Spleen (tissue), 13 donors: Measurements from ENCODE around the gene TEX51. TPM values are rescaled to one million over a fixed set of nuclear protein-coding genes. Genes with fewer than 3 reads are reported as not detected.

Source experiments
- DNase-seq: peaks from one replicate; pipeline ENCODE4 v3.0.0-alpha.2; 2020
- H3K27ac ChIP-seq, 8 donors: fragments of 200-600 bp; sonication (generic) in 7 of 8; 1 replicate in 4 of 8; 2 replicates in 4 of 8; pipeline versions ENCODE4 v1.5.0 to v1.8.0; 2016 to 2021; ENCODE audit warnings: inconsistent platforms in 4 of 8, mild to moderate bottlenecking in 4 of 8, moderate library complexity in 1 of 8
- H3K27me3 ChIP-seq, 7 donors: fragments of 200-600 bp; sonication (generic) in 6 of 7; replicated peaks in 1 of 7; 1 replicate in 4 of 7; 2 replicates in 3 of 7; pipeline versions ENCODE4 v1.5.0 to v1.8.0; 2016 to 2021; ENCODE audit warnings: inconsistent platforms in 3 of 7, mild to moderate bottlenecking in 1 of 7
- H3K36me3 ChIP-seq, 6 donors: fragments of 200-600 bp; sonication (generic) in 5 of 6; 1 replicate in 4 of 6; 2 replicates in 2 of 6; pipeline versions ENCODE4 v1.5.0 to v1.8.0; 2016 to 2021; ENCODE audit warnings: inconsistent platforms in 2 of 6
- H3K4me1 ChIP-seq, 6 donors: fragments of 200-600 bp; sonication (generic) in 5 of 6; 1 replicate in 3 of 6; 2 replicates in 3 of 6; pipeline versions ENCODE4 v1.5.0 to v1.8.0; 2016 to 2021; ENCODE audit warnings: inconsistent platforms in 3 of 6
- H3K4me3 ChIP-seq, 8 donors: fragments of 200-600 bp; sonication (generic) in 7 of 8; 1 replicate in 4 of 8; 2 replicates in 4 of 8; pipeline versions ENCODE4 v1.5.0 to v1.8.0; 2016 to 2021; ENCODE audit warnings: inconsistent platforms in 4 of 8, mild to moderate bottlenecking in 4 of 8, moderate library complexity in 2 of 8
- H3K9me3 ChIP-seq, 8 donors: fragments of 200-600 bp; sonication (generic) in 7 of 8; 1 replicate in 4 of 8; 2 replicates in 4 of 8; pipeline versions ENCODE4 v1.5.0 to v1.8.0; 2016 to 2021; ENCODE audit warnings: inconsistent platforms in 4 of 8
- POLR2A ChIP-seq, 3 donors: fragments of 450-650 bp; IDR thresholded peaks; one replicate each; pipeline ENCODE4 v1.5.1; 2017; ENCODE audit warnings: antibody characterized with exemption in 3 of 3, mild to moderate bottlenecking in 1 of 3
- POLR2AphosphoS5 ChIP-seq, 3 donors: sonication (generic); formaldehyde crosslinking; IDR thresholded peaks; one replicate each; pipeline ENCODE4 v1.5.1; 2017; ENCODE audit warnings: antibody characterized with exemption in 3 of 3
- WGBS, 5 donors: extraction: QIAGEN DNeasy Blood & Tissue Kit in 3 of 5; methylation state at CpG; one replicate each; pipeline versions ENCODE4 v1.1.5 to v1.1.7; 2013 to 2018; 5-methylcytosine and 5-hydroxymethylcytosine counted together
- intact Hi-C: fragments of 100-400 bp; cut with DNase I; formaldehyde crosslinking; loops from one replicate; pipeline ENCODE4 v1.15.0; 2023; ENCODE audit warnings: low total_unique reads
- long read RNA-seq, 2 donors: transcript quantifications; one replicate each; lab custom pipeline, GENCODE V29; 2026
- polyA plus RNA-seq, 3 donors: library from polyadenylated mRNA; stranded (reverse); fragments of 200-250 nt; gene quantifications; one replicate each; pipeline ENCODE4 v1.2.1, GENCODE V29; 2013
- total RNA-seq, 7 donors: library from RNA; depleted of rRNA in 3 of 7; stranded (reverse); fragments of >200 nt in 3 of 7; fragmentation: NEBNext Ultra II Directional in 4 of 7; extraction: Animal tissue kit (Norgen Biotek cat#: 25700) in 4 of 7; gene quantifications; one replicate each; pipeline versions ENCODE4 v1.1.0 to v1.2.1, GENCODE V29; 2016 to 2021
- TF ChIP-seq, protein P1 (sequence below), 11 experiments: fragments of 200-600 bp in 7 of 11; fragments of 450-650 bp in 4 of 11; sonication (generic) in 4 of 11; IDR thresholded peaks in 8 of 11; conservative IDR thresholded peaks in 3 of 11; 1 replicate in 7 of 11; 2 replicates in 4 of 11; pipeline versions ENCODE4 v1.4.0 to v1.8.0; 2016 to 2021; ENCODE audit warnings: antibody characterized with exemption in 11 of 11, inconsistent platforms in 4 of 11, mild to moderate bottlenecking in 1 of 11
- donor health status: healthy with polysubstance abuse.
- donor health status: DM: no; HTN: no; CAD: no; lungs with moderate emphysema.
- donor health status: DM: no; HTN: no; CAD: no.
- donor health status: Bipolar disorder and iron deficiency.
- donor health status: healthy.
- donor health status: DM: no; HTN: no; CAD: no.
- donor health status: DM: yes; HTN: yes; CAD: no.

Gene TEX51
- not detected for total RNA-seq
- not detected for polyA plus RNA-seq
- long read RNA-seq, donor 1 = 0 reads
- long read RNA-seq, donor 2 = 0 reads

DNA sequence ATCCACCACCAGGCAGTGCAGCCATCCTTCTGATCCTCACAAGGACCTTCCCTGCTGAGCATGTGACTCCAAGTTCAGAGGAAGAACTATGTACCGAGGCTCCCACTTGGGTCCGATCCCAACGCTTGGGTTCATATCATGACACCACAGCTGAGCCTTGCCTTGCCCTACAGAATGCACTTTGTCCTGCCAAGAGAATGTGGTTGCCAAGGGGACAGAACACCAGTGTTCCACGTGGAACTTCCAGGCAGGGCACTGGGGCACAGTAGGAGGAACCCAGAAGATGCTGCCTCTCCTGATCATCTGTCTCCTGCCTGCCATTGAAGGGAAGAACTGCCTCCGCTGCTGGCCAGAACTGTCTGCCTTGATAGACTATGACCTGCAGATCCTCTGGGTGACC lies at the start of gene TEX51:
Gene TEX51, plus strand, starts transcription at position 255 of the 400 bp plus-strand sequence. Its CDS starts 29 bp downstream, at position 284.
- WGBS, 5 donors = 78 to 92% (median 82%) methylated on average over 5 of the region's 5 CpGs
- TF ChIP-seq, protein P1, sequence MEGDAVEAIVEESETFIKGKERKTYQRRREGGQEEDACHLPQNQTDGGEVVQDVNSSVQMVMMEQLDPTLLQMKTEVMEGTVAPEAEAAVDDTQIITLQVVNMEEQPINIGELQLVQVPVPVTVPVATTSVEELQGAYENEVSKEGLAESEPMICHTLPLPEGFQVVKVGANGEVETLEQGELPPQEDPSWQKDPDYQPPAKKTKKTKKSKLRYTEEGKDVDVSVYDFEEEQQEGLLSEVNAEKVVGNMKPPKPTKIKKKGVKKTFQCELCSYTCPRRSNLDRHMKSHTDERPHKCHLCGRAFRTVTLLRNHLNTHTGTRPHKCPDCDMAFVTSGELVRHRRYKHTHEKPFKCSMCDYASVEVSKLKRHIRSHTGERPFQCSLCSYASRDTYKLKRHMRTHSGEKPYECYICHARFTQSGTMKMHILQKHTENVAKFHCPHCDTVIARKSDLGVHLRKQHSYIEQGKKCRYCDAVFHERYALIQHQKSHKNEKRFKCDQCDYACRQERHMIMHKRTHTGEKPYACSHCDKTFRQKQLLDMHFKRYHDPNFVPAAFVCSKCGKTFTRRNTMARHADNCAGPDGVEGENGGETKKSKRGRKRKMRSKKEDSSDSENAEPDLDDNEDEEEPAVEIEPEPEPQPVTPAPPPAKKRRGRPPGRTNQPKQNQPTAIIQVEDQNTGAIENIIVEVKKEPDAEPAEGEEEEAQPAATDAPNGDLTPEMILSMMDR (IDR thresholded peaks at IDR 0.05 in 8 of 11, conservative IDR thresholded peaks at IDR 0.05 in 3 of 11) = no peak
- TF ChIP-seq POLR2A (IDR thresholded peaks at IDR 0.05) = no peak
- TF ChIP-seq POLR2AphosphoS5 (IDR thresholded peaks at IDR 0.05) = no peak
- H3K27me3 ChIP-seq = peaks cover 0 to 16% (median 0%) of the 10 kb centered on the region in 7 donors
- peak; percentile 49 for DNase-seq
- no peaks in the 10 kb centered on the region for H3K36me3 ChIP-seq
- no peaks in the 10 kb centered on the region for H3K4me1 ChIP-seq
- H3K9me3 ChIP-seq = peaks cover 0 to 10% (median under 1%) of the 10 kb centered on the region in 8 donors
- no peak within 1 kb of the TSS for H3K27ac ChIP-seq
- no peak within 1 kb of the TSS for H3K4me3 ChIP-seq
- intact Hi-C loops = no loop called here

DNA sequence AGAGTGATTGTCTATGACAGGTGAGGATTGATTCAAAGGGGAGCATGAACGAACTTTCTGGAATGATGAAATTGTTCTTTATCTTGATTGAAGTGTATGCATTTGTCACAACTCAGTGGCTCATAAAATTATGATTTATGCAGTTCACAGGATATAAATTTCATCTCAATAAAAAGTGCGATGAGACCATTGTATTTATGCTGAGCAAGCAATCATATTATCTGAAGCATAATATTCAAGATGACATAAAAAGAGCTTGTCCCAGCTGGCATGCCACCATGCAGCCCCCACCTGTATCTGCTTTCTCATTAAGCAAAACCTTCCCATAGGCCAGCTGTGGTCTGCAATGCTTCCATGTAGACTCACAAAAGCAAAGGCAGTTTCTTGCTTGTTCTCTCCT lies 49.6 kb upstream of the TEX51 start:
- WGBS, 5 donors = 67 to 78% (median 76%) methylated on average over 2 of the region's 2 CpGs
- TF ChIP-seq POLR2AphosphoS5 (IDR thresholded peaks at IDR 0.05) = no peak
- no peaks in the 10 kb centered on the region for H3K36me3 ChIP-seq
- H3K27me3 ChIP-seq = no peaks in the 10 kb centered on the region
- no peak overlapping the region for H3K27ac ChIP-seq
- H3K4me1 ChIP-seq = no peaks in the 10 kb centered on the region
- no peak for DNase-seq
- H3K9me3 ChIP-seq = no peaks in the 10 kb centered on the region
- intact Hi-C loops = no loop called here
- H3K4me3 ChIP-seq = no peak overlapping the region

DNA sequence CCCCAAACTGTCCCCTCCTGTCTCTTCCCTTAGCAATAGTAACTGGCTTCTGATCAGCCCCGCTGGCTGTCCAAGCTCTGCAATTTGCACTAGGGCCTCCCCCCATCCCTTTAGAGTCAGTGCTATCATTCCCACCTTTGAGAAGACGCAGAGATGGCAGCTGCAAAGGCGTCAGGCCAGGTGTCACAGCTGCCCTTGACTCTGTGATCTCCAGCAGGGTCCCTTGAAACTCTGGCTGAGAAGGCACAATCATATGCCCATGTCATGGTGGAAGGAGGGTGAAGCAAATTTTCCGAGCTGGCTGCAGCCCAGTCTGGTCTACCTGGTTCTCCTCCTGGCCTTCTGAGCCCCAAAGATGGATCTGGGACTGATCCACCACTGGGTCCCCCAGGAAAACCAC lies 49.2 kb upstream of the TEX51 start:
- no peak overlapping the region for H3K27ac ChIP-seq
- WGBS, 5 donors = 64 to 81% (median 73%) methylated on average over 4 of the region's 4 CpGs
- DNase-seq = peak; percentile 30
- TF ChIP-seq, protein P1 (IDR thresholded peaks at IDR 0.05 in 8 of 11, conservative IDR thresholded peaks at IDR 0.05 in 3 of 11) = no peak
- no peak for TF ChIP-seq POLR2A (IDR thresholded peaks at IDR 0.05)
- TF ChIP-seq POLR2AphosphoS5 (IDR thresholded peaks at IDR 0.05) = no peak
- no peaks in the 10 kb centered on the region for H3K27me3 ChIP-seq
- H3K4me3 ChIP-seq = no peak overlapping the region
- intact Hi-C loops = no loop called here
- H3K36me3 ChIP-seq = no peaks in the 10 kb centered on the region
- no peaks in the 10 kb centered on the region for H3K9me3 ChIP-seq
- H3K4me1 ChIP-seq = no peaks in the 10 kb centered on the region

DNA sequence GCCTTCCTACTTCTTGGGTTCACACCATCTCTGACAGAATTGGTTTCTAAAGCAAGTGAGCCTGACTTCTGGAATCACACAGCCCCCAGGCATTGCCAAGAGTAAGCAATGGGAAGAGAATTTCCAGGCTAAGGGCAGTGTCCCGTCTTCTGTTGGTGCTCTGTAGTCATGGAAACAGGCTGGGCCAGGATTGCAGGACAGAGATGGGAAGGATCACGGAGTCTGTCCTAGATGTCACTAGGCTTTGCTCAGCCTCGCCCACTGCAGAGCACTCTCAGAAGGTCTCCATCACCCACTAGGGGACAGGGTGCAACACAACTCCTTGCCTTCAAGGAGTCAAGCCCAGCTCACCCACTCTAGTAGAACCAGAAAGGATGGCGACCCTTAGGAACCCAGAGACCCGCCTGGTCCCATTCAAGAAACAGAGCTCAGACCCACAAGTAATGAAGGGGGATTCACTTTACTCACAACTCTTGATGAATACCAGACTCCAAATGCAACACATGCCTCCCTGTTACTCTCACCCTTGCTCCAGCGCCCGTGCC lies 48.6 kb upstream of the TEX51 start:
- 78 to 89% (median 78%) methylated on average over 7 of the region's 7 CpGs for WGBS, 5 donors
- DNase-seq = peak; percentile 28
- intact Hi-C loops = no loop called here
- no peaks in the 10 kb centered on the region for H3K36me3 ChIP-seq
- no peaks in the 10 kb centered on the region for H3K27me3 ChIP-seq
- H3K4me3 ChIP-seq = no peak overlapping the region
- H3K9me3 ChIP-seq = no peaks in the 10 kb centered on the region
- no peak overlapping the region for H3K27ac ChIP-seq
- TF ChIP-seq, protein P1 (IDR thresholded peaks at IDR 0.05 in 8 of 11, conservative IDR thresholded peaks at IDR 0.05 in 3 of 11) = no peak
- TF ChIP-seq POLR2A (IDR thresholded peaks at IDR 0.05) = no peak
- TF ChIP-seq POLR2AphosphoS5 (IDR thresholded peaks at IDR 0.05) = no peak
- no peaks in the 10 kb centered on the region for H3K4me1 ChIP-seq
